Measurements from ENCODE around the gene TBC1D24.

- no peak for TF ChIP-seq CTCF (IDR thresholded peaks at IDR 0.05; ENCODE audit: low read length)
- no peak for TF ChIP-seq EZH2 (optimal IDR thresholded peaks at IDR 0.05; ENCODE audit: low read depth, low read length)
- no peak for TF ChIP-seq EZH2phosphoT487 (IDR thresholded peaks at IDR 0.05; ENCODE audit: low read length)
Measured at GRCh38 chr16:2460916-2461315, 14.0 kb upstream of the TBC1D24 start.

All from MM.1S (cell line).